Natural killer cell treated with Interleukin-12 subunit alpha and Interleukin-12 subunit beta and Interleukin-15 and Interleukin-18, amount 100 ng/mL, for 72 hours (primary cell): ENCODE measurements around the gene ASXL2. TPM values are rescaled to one million over a fixed set of nuclear protein-coding genes. Genes with fewer than 3 reads are reported as not detected.
"Not testable (repeated sequence)": the region's sequence is repeated elsewhere in the genome, so short reads cannot be mapped to it uniquely, and the experiment has no call there.

Experiments
- ATAC-seq, 2 donors: fragments of 150-1000 bp; cut with Tn5 transposase in 1 of 2; sonication (Bioruptor Pico), chemical (Tn5 transposase) in 1 of 2; 2 replicates each; pipeline ENCODE4 v1.10.0; 2021
- DNase-seq: peaks from one replicate; pipeline ENCODE4 v3.0.0; 2022; ENCODE audit warnings: low spot score
- H3K27ac Mint-ChIP-seq, 2 donors: 1 replicate in 1 of 2; 2 replicates in 1 of 2; pipeline ENCODE4 v1.8.0; 2022; ENCODE audit warnings: mixed read lengths in 2 of 2, mild to moderate bottlenecking in 1 of 2, moderate library complexity in 1 of 2
- H3K27me3 Mint-ChIP-seq, 2 donors: 1 replicate in 1 of 2; 2 replicates in 1 of 2; pipeline ENCODE4 v1.8.0; 2022; ENCODE audit warnings: mixed read lengths in 2 of 2
- H3K36me3 Mint-ChIP-seq: one replicate; pipeline ENCODE4 v1.8.0; 2022; ENCODE audit warnings: mixed read lengths
- H3K4me1 Mint-ChIP-seq, 2 donors: 1 replicate in 1 of 2; 2 replicates in 1 of 2; pipeline ENCODE4 v1.8.0; 2022; ENCODE audit warnings: low read depth in 2 of 2, mixed read lengths in 2 of 2, mild to moderate bottlenecking in 1 of 2
- H3K4me3 Mint-ChIP-seq: one replicate; pipeline ENCODE4 v1.8.0; 2022; ENCODE audit warnings: mixed read lengths
- H3K9me3 Mint-ChIP-seq: 2 replicates; pipeline ENCODE4 v1.8.0; 2022; ENCODE audit warnings: mixed read lengths
- total RNA-seq, 2 donors: library from RNA; stranded (reverse); gene quantifications; one replicate each; pipeline ENCODE4 v1.2.3, GENCODE V29; 2022

ASXL2 gene
- total RNA-seq, 2 donors from 2014 or later = 37.2 to 38.8 TPM

- peaks cover 7% of the 10 kb centered on the region for H3K36me3 Mint-ChIP-seq
- peaks cover 23 to 27% of the 10 kb centered on the region in 2 donors for H3K4me1 Mint-ChIP-seq
- DNase-seq (no peak), ATAC-seq (no peak)
- H3K27ac Mint-ChIP-seq = no peak overlapping the region
- H3K4me3 Mint-ChIP-seq = no peak overlapping the region
- H3K9me3 Mint-ChIP-seq = no peaks in the 10 kb centered on the region
- H3K27me3 Mint-ChIP-seq = no peaks in the 10 kb centered on the region
These were observed 42.4 kb downstream of the ASXL2 start for GRCh38 chr2:25835906-25836305.

DNA sequence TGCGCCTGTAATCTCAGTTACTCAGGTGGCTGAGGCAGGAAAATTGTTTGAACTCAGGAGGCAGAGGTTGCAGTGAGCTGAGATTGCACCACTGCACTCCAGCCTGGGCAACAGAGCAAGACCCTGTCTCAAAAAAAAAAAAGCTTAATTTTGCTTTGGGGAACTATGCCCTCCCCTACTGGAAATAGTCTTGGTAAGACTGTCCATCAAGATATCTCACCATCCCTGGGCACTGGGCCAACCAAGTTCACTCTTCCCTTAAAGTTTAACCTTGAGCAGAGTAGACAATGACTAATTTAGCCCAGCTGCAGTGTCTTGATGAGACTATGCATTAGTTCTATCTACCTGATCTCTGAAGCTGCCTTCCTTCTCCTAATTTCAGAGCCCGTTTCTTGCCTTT is 44.7 kb downstream of the ASXL2 start:
- Mint-ChIP-seq H3K27ac (peak overlapping the region; percentile 48 to 98), H3K4me1 (peaks cover 41 to 44% of the 10 kb centered on the region in 2 donors), H3K4me3 (peak overlapping the region; percentile 80), H3K9me3 (no peaks in the 10 kb centered on the region), H3K36me3 (peaks cover 7% of the 10 kb centered on the region), H3K27me3 (no peaks in the 10 kb centered on the region)
- no peak for DNase-seq
- no peak for ATAC-seq

DNA sequence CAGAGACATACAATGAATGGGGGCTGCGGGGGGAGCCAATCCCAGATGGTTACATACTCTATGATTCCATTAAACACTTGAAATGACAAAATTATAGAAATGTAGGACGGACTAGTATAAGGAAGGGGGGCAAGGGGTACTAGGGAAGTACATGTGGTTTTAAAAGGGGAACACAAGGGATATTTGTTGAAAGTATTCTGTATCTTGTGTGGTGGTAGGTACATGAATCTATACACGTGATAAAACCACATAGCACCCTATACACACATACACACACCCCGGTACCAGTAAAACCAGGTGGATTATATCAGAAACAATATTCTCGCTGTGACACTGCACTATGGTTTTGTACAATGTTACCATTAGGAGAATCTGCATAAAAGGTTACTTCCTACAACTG is 45.4 kb downstream of the ASXL2 start:
- peak overlapping the region; percentile 97 to 98 for H3K27ac Mint-ChIP-seq

GRCh38 chr2:25831746-25832449 is 46.4 kb downstream of the ASXL2 start:
- Mint-ChIP-seq H3K27me3 (no peaks in the 10 kb centered on the region), H3K9me3 (no peaks in the 10 kb centered on the region), H3K27ac (peak overlapping the region; percentile 97 to 98), H3K4me1 (peaks cover 36 to 40% of the 10 kb centered on the region in 2 donors), H3K36me3 (peaks cover 7% of the 10 kb centered on the region), H3K4me3 (peak overlapping the region; percentile 80)
- ATAC-seq (peak; percentile 91 to 92), DNase-seq (peak; percentile 70)

More for the DNA sequence above, 45.4 kb downstream of the ASXL2 start:
- DNase-seq = no peak
- Mint-ChIP-seq H3K36me3 (peaks cover 7% of the 10 kb centered on the region), H3K4me1 (peaks cover 36 to 40% of the 10 kb centered on the region in 2 donors), H3K4me3 (peak overlapping the region; percentile 80), H3K27me3 (no peaks in the 10 kb centered on the region), H3K9me3 (no peaks in the 10 kb centered on the region)
- no peak for ATAC-seq

DNA sequence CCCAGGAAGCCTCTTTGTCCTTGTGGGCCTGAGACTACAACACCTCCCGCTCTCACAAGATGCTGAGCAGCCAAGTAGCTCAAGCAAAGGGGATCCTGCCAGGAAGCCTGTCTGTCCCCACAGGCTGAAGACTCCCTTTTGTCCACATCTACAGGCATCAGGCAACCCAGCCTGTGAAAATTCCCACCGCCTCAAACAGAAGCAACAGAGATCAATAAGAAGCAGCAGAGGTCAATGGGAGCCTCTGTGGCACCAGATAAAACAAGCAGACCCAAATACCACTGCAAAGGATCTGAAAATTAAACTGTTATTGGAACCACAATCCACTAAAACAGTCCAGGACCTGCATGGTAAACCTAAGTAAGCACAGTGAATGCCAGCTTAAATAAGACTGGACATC is 48.5 kb downstream of the ASXL2 start:
- Mint-ChIP-seq H3K27ac (peak overlapping the region; percentile 78 to 97), H3K36me3 (peaks cover 7% of the 10 kb centered on the region), H3K4me1 (peaks cover 55% of the 10 kb centered on the region in 2 donors), H3K9me3 (no peaks in the 10 kb centered on the region), H3K4me3 (peak overlapping the region; percentile 53), H3K27me3 (no peaks in the 10 kb centered on the region)
- DNase-seq (no peak), ATAC-seq (no peak)

DNA sequence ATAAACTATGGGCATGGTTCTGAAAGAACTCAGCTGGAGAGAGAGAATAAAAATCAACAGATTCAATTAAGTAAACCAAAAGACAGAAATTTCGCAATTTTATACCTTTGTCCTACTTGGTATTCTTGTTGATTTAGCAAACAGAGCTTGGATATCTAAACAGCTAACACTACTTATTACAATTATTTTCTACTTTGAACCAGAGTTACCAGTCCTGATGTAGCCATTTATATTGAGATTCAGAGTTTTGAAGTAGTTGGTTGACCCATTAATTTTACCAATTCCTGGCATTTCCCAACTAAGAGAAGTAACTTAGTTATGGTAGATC is 48.9 kb downstream of the ASXL2 start:
- H3K4me3 Mint-ChIP-seq = peak overlapping the region; percentile 28
- ATAC-seq (no peak), DNase-seq (no peak)
- no peaks in the 10 kb centered on the region for H3K27me3 Mint-ChIP-seq
- no peaks in the 10 kb centered on the region for H3K9me3 Mint-ChIP-seq
- peak overlapping the region; percentile 78 to 97 for H3K27ac Mint-ChIP-seq
- H3K36me3 Mint-ChIP-seq = peaks cover 7% of the 10 kb centered on the region
- H3K4me1 Mint-ChIP-seq = peaks cover 58 to 60% of the 10 kb centered on the region in 2 donors

DNA sequence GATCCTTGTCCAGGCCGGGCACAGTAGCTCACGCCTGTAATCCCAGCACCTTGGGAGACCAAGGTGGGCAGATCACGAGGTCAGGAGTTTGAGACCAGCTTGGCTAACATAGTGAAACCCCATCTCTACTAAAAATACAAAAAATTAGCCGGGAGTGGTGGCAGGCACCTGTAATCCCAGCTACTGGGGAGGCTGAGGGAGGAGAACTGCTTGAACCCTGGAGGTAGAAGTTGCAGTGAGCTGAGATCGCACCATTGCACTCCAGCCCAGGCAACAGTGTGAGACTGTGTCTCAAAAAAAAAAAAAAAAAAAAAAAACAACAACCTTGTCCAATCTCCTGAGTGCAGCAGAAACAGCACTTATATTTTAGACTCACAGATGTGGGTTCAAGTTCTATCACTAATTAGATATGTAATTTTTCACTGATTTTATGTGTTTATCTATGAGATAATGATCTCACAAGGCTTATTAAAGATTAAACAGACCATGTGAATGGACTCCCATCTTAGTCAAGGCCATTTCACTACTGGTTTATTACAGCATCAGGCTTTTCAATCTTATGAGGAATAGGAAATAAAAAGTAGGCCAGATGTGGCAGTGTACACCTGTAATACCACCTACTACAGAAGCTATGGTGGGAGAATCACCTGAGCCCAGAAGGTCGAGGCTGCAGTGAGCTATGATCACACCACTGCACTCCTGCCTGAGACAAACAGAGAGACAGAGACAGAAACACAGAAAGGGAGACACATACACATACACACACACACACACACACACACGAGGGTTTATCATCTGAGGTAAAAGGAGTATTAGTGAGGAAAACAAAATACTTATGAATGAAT is 49.5 kb downstream of the ASXL2 start:
- H3K36me3 Mint-ChIP-seq, H3K9me3 Mint-ChIP-seq, DNase-seq, ATAC-seq, H3K27me3 Mint-ChIP-seq: not testable (repeated sequence)
- Mint-ChIP-seq H3K4me3 (peak overlapping the region; percentile 28), H3K27ac (peak overlapping the region; percentile 78 to 97), H3K4me1 (peaks cover 56 to 61% of the 10 kb centered on the region in 2 donors)

- H3K4me1 Mint-ChIP-seq = peaks cover 46 to 65% of the 10 kb centered on the region in 2 donors
- H3K27ac Mint-ChIP-seq = peak overlapping the region; percentile 83 to 87
- DNase-seq = no peak
- no peaks in the 10 kb centered on the region for H3K27me3 Mint-ChIP-seq
- no peaks in the 10 kb centered on the region for H3K9me3 Mint-ChIP-seq
- peak overlapping the region; percentile 74 for H3K4me3 Mint-ChIP-seq
- peak; percentile 87 to 92 for ATAC-seq
- H3K36me3 Mint-ChIP-seq = peaks cover 4% of the 10 kb centered on the region
These were observed 53.0 kb downstream of the ASXL2 start for GRCh38 chr2:25825238-25825637.

GRCh38 chr2:25824718-25825117 is 53.6 kb downstream of the ASXL2 start:
- Mint-ChIP-seq H3K4me1 (peaks cover 41 to 60% of the 10 kb centered on the region in 2 donors), H3K27me3 (no peaks in the 10 kb centered on the region), H3K9me3 (no peaks in the 10 kb centered on the region), H3K36me3 (peaks cover 4% of the 10 kb centered on the region), H3K4me3 (peak overlapping the region; percentile 74), H3K27ac (peak overlapping the region; percentile 83 to 87)
- DNase-seq (no peak), ATAC-seq (no peak)

GRCh38 chr2:25824216-25824615 is 54.1 kb downstream of the ASXL2 start:
- Mint-ChIP-seq H3K36me3 (peaks cover 4% of the 10 kb centered on the region), H3K27ac (peak overlapping the region; percentile 83 to 87), H3K27me3 (no peaks in the 10 kb centered on the region), H3K9me3 (no peaks in the 10 kb centered on the region), H3K4me3 (peak overlapping the region; percentile 74), H3K4me1 (peaks cover 37 to 55% of the 10 kb centered on the region in 2 donors)
- ATAC-seq (no peak), DNase-seq (no peak)

DNA sequence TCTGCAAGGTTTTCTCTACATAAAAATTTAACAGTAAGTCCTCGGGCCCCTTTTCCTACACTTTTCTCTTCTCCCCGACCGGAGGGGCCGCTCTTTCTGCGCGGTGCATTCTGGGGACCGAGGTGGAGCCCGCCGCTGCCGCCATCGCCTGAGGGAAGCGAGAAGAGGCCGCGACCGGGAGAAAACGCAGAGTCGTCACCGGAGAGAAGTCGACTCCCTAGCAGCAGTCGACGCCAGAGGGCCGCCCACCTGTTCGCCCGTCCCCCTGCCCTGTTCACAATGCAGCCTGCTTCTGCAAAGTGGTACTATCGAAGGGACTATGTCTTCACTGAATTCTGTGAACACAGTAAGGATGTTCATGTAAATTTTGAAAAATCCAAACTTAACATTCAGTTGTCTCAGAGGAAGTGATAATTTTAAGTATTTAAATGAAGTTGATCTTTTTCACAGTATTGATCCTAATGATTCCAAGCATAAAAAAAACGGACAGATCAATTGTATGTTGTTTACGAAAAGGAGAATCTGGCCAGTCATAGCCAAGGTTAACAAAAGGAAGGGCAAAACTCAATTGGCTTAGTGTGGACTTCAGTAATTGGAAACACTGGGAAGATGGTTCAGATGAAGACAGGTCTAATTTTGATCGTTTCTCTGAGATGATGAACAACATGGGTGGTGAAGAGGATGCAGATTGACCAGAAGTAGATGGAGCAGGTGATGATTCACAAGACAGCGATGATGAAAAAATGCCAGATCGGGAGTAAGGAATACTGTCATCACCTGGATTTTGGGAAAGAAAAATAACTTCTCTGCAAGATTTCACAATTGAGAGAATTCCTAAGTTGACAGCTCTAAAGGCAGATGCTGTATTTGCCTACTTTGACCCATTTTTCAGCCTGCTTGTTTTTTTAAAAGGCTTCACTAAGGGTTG is 55.8 kb downstream of the ASXL2 start:
- Mint-ChIP-seq H3K4me3 (peak overlapping the region; percentile 82), H3K27me3 (no peaks in the 10 kb centered on the region), H3K27ac (peak overlapping the region; percentile 81 to 84), H3K9me3 (no peaks in the 10 kb centered on the region), H3K36me3 (peaks cover 4% of the 10 kb centered on the region), H3K4me1 (peaks cover 38 to 57% of the 10 kb centered on the region in 2 donors)
- ATAC-seq (peak; percentile 66 to 86), DNase-seq (peak; percentile 76)

- Mint-ChIP-seq H3K4me3 (peak overlapping the region; percentile 82), H3K4me1 (peaks cover 40 to 65% of the 10 kb centered on the region in 2 donors), H3K9me3 (no peaks in the 10 kb centered on the region), H3K27me3 (no peaks in the 10 kb centered on the region), H3K27ac (peak overlapping the region; percentile 81 to 84), H3K36me3 (peaks cover 6% of the 10 kb centered on the region)
- DNase-seq (no peak), ATAC-seq (no peak)
These were observed 56.8 kb downstream of the ASXL2 start for GRCh38 chr2:25821225-25822056.
